GM18870 (cell line): ENCODE data around the gene PRPF31.

Experiments
- ATAC-seq: cut with Tn5 transposase; IDR thresholded peaks from one replicate; pipeline ENCODE4 v1.9.1; 2021; ENCODE audit warnings: moderate library complexity; ENCODE audit not compliant: unreplicated experiment

PRPF31 gene

GRCh38 chr19:54138489-54139256 is 23.1 kb downstream of the PRPF31 start:
- ATAC-seq: no peak

- ATAC-seq: no peak
Observed at GRCh38 chr19:54141356-54141755, 25.8 kb downstream of the PRPF31 start.

GRCh38 chr19:54142166-54142780 is 26.7 kb downstream of the PRPF31 start:
- ATAC-seq: no peak

GRCh38 chr19:54145541-54146158 is 30.1 kb downstream of the PRPF31 start:
- ATAC-seq: no peak

GRCh38 chr19:54147676-54148075 is 32.1 kb downstream of the PRPF31 start:
- ATAC-seq: no peak

- no peak for ATAC-seq
Observed at GRCh38 chr19:54148158-54148557, 32.6 kb downstream of the PRPF31 start.

GRCh38 chr19:54149021-54149812 is 33.7 kb downstream of the PRPF31 start:
- ATAC-seq: no peak

- no peak for ATAC-seq
Observed at GRCh38 chr19:54151362-54152035, 35.9 kb downstream of the PRPF31 start.

- ATAC-seq: no peak
Observed at GRCh38 chr19:54152267-54152666, 36.7 kb downstream of the PRPF31 start.

- no peak for ATAC-seq
Observed at GRCh38 chr19:54152878-54153524, 37.4 kb downstream of the PRPF31 start.

GRCh38 chr19:54153731-54154326 is 38.3 kb downstream of the PRPF31 start:
- ATAC-seq: no peak

GRCh38 chr19:54154603-54155345 is 39.2 kb downstream of the PRPF31 start:
- ATAC-seq: no peak

- ATAC-seq: no peak
Observed at GRCh38 chr19:54155694-54156093, 40.1 kb downstream of the PRPF31 start.

GRCh38 chr19:54156490-54156889 is 40.9 kb downstream of the PRPF31 start:
- no peak for ATAC-seq

- no peak for ATAC-seq
Observed at GRCh38 chr19:54156953-54157352, 41.4 kb downstream of the PRPF31 start.

GRCh38 chr19:54158812-54159351 is 43.3 kb downstream of the PRPF31 start:
- ATAC-seq: no peak

- peak; percentile 96 for ATAC-seq
Observed at GRCh38 chr19:54159352-54160181, 44.0 kb downstream of the PRPF31 start, which contains the start of gene LENG1. TSS of gene LENG1 (minus strand) at chr19:54159721. CDS start at chr19:54159695, 26 bp downstream.
